ENCODE data around the gene CSNK2B. TPM values are rescaled to one million over a fixed set of nuclear protein-coding genes. Genes with fewer than 3 reads are reported as not detected.
"Not testable (repeated sequence)": the region's sequence is repeated elsewhere in the genome, so short reads cannot be mapped to it uniquely, and the experiment has no call there.

The CSNK2B gene
- total RNA-seq, 4 donors from 2014 or later: 132 to 188 (median 153) TPM

DNA sequence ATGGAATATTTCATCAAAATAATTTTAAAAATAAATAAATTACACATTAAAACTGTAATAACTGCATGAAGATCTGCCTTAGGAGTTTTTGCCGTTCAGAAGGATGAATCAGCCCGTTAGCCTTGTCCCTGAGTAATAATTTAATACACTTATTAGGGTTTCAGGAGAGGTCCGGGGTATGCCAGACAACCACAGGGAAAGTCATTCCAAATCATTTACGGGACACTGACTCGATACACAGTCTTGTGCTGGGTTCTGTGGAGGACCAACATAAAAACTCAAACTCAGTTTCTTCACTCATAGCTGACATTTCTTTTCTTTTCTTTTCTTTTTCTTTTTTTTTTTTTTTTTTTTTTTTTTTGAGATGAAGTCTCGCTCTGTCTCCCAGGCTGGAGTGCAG, 40.1 kb downstream of the CSNK2B start:
- H3K36me3 ChIP-seq: peaks cover 0 to 2% (median under 1%) of the 10 kb centered on the region in 4 donors
- peaks cover 0 to 6% (median 0%) of the 10 kb centered on the region in 4 donors for H3K27me3 ChIP-seq
- no peak overlapping the region for H3K27ac ChIP-seq (replicated peaks in 1 of 4)
- 86% methylated on average over 6 of the region's 6 CpGs for WGBS
- H3K4me1 ChIP-seq: peaks cover 18 to 22% (median 21%) of the 10 kb centered on the region in 4 donors
- no peak overlapping the region for H3K4me3 ChIP-seq
- intact Hi-C loops (cut with DNase I): no loop called here
- H3K9me3 ChIP-seq: no peaks in the 10 kb centered on the region
- DNase-seq (ENCODE audit: extremely low spot score): no peak
- TF ChIP-seq POLR2AphosphoS5 (IDR thresholded peaks at IDR 0.05): no peak
- TF ChIP-seq, protein P1, sequence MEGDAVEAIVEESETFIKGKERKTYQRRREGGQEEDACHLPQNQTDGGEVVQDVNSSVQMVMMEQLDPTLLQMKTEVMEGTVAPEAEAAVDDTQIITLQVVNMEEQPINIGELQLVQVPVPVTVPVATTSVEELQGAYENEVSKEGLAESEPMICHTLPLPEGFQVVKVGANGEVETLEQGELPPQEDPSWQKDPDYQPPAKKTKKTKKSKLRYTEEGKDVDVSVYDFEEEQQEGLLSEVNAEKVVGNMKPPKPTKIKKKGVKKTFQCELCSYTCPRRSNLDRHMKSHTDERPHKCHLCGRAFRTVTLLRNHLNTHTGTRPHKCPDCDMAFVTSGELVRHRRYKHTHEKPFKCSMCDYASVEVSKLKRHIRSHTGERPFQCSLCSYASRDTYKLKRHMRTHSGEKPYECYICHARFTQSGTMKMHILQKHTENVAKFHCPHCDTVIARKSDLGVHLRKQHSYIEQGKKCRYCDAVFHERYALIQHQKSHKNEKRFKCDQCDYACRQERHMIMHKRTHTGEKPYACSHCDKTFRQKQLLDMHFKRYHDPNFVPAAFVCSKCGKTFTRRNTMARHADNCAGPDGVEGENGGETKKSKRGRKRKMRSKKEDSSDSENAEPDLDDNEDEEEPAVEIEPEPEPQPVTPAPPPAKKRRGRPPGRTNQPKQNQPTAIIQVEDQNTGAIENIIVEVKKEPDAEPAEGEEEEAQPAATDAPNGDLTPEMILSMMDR (IDR thresholded peaks at IDR 0.05): no peak
- no peak for TF ChIP-seq POLR2A (IDR thresholded peaks at IDR 0.05; ENCODE audit: low read depth)
- no peak for TF ChIP-seq EP300 (IDR thresholded peaks at IDR 0.05)

- Histone ChIP-seq H3K27me3 (peaks cover 0 to 6% (median 0%) of the 10 kb centered on the region in 4 donors), H3K4me3 (no peak within 1 kb of the TSS), H3K27ac (replicated peaks in 1 of 4) (no peak within 1 kb of the TSS), H3K4me1 (peaks cover 11 to 15% (median 14%) of the 10 kb centered on the region in 4 donors), H3K36me3 (no peaks in the 10 kb centered on the region), H3K9me3 (no peaks in the 10 kb centered on the region)
- intact Hi-C loops (cut with DNase I): no loop called here
- TF ChIP-seq POLR2AphosphoS5 (IDR thresholded peaks at IDR 0.05) (no peak), EP300 (IDR thresholded peaks at IDR 0.05) (no peak)
- TF ChIP-seq, protein P1 (IDR thresholded peaks at IDR 0.05): no peak
- DNase-seq (ENCODE audit: extremely low spot score): no peak
- WGBS: 65% methylated on average over 3 of the region's 3 CpGs
Measured at GRCh38 chr6:31706599-31706998, 40.7 kb downstream of the CSNK2B start, which contains the start of gene LY6G6F. TSS of gene LY6G6F (plus strand) at chr6:31706866. CDS start at chr6:31706907, 41 bp downstream.

- Histone ChIP-seq H3K36me3 (no peaks in the 10 kb centered on the region), H3K27me3 (peaks cover 0 to 6% (median 0%) of the 10 kb centered on the region in 4 donors), H3K4me3 (no peak overlapping the region), H3K9me3 (no peaks in the 10 kb centered on the region), H3K4me1 (peaks cover 4 to 8% (median 6%) of the 10 kb centered on the region in 4 donors), H3K27ac (replicated peaks in 1 of 4) (no peak overlapping the region)
- DNase-seq (ENCODE audit: extremely low spot score): no peak
- no peak for TF ChIP-seq POLR2A (IDR thresholded peaks at IDR 0.05; ENCODE audit: low read depth)
- TF ChIP-seq EP300 (IDR thresholded peaks at IDR 0.05): no peak
- no peak for TF ChIP-seq POLR2AphosphoS5 (IDR thresholded peaks at IDR 0.05)
- TF ChIP-seq, protein P1 (IDR thresholded peaks at IDR 0.05): no peak
- intact Hi-C loops (cut with DNase I): no loop called here
- WGBS: 86% methylated on average over 9 of the region's 10 CpGs
Measured at GRCh38 chr6:31707701-31708100, 41.8 kb downstream of the CSNK2B start.

DNA sequence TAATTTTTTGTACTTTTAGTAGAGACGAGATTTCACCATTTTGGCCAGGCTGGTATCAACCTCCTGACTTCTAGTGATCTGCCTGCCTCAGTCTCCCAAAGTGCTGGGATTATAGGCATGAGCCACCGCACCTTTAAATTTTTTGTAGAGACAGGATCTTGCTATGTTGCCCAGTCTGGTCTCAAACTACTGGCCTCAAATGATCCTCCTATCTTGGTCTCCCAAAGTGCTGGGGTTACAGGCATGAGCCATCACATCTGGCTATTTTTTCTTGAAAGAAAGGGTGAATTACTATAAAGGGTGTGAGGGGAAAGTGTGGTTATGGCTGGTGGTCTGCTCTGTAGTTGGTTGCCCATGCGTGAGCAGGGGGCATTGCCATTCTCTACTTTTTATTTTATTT, 42.3 kb downstream of the CSNK2B start:
- no peak for TF ChIP-seq POLR2A (IDR thresholded peaks at IDR 0.05; ENCODE audit: low read depth)
- TF ChIP-seq, protein P1 (IDR thresholded peaks at IDR 0.05): no peak
- TF ChIP-seq POLR2AphosphoS5 (IDR thresholded peaks at IDR 0.05): no peak
- no peak for TF ChIP-seq EP300 (IDR thresholded peaks at IDR 0.05)
- Histone ChIP-seq H3K9me3 (no peaks in the 10 kb centered on the region), H3K4me3 (no peak overlapping the region), H3K36me3 (no peaks in the 10 kb centered on the region), H3K27me3 (peaks cover 0 to 6% (median 0%) of the 10 kb centered on the region in 4 donors), H3K27ac (replicated peaks in 1 of 4) (no peak overlapping the region), H3K4me1 (peaks cover 4 to 8% (median 6%) of the 10 kb centered on the region in 4 donors)
- 88% methylated on average over 3 of the region's 3 CpGs for WGBS
- DNase-seq (ENCODE audit: extremely low spot score): no peak
- intact Hi-C loops (cut with DNase I): no loop called here

DNA sequence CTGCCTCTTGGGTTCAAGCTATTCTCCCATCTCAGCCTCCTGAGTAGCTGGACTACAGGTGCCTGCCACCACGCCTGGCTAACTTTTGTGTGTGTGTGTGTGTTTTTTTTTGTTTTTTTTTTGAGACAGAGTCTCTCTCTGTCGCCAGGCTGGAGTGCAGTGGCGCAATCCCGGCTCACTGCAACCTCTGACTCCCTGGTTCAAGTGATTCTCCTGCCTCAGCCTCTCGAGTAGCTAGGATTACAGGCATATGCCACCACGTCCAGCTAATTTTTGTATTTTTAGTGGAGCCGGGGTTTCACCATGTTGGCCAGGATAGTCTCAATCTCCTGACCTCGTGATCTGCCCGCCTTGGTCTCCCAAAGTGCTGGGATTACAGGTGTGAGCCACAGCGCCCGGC, 43.3 kb downstream of the CSNK2B start:
- DNase-seq (ENCODE audit: extremely low spot score); H3K27me3 ChIP-seq; intact Hi-C loops (cut with DNase I); H3K9me3 ChIP-seq; H3K36me3 ChIP-seq; H3K4me3 ChIP-seq; H3K4me1 ChIP-seq; H3K27ac ChIP-seq (replicated peaks in 1 of 4): not testable (repeated sequence)
- 93% methylated on average over 11 of the region's 11 CpGs for WGBS
